ENCODE data around the gene MRAP2. TPM values are rescaled to one million over a fixed set of nuclear protein-coding genes. Genes with fewer than 3 reads are reported as not detected.

Gene MRAP2
- total RNA-seq, 4 donors from 2014 or later: 1.9 to 10.9 (median 2.1) TPM; not detected in 1

DNA sequence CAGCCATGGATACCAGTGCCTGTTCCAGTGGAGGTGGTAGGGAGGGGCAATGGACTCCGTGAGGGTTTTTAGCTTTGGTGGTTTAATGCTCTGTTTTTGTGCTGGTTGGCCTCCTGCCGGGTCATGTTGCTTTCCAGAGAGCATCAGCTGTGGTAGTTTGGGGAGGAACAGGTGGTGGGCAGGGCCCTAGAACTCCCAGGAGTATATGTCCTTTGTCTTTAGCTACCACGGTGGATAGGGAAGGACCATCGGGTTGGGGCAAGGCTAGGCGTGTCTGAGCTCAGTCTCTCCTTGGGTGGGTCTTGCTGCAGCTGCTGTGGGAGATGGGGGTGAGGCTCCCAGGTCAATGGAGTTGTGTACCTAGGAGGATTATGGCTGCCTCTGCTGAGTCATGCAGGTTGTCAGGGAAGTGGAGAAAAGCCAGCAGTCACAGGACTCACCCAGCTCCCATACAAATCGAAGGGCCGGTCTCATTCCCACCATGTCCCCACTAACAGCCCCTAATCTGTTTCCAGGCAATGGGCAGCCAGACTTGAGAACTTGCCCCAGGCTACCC is 38.9 kb downstream of the MRAP2 start:
- TF ChIP-seq POLR2A (IDR thresholded peaks at IDR 0.05): no peak
- no peak for TF ChIP-seq CTCF (IDR thresholded peaks at IDR 0.05)
- no peaks in the 10 kb centered on the region for H3K27me3 ChIP-seq
- H3K36me3 ChIP-seq: no peaks in the 10 kb centered on the region
- no peak for DNase-seq
- intact Hi-C loops (cut with DNase I; ENCODE audit: low total_unique reads): no loop called here
- no peak overlapping the region for H3K4me3 ChIP-seq
- H3K27ac ChIP-seq: no peak overlapping the region
- H3K4me1 ChIP-seq: no peaks in the 10 kb centered on the region
- H3K9me3 ChIP-seq: no peaks in the 10 kb centered on the region

- no peak for DNase-seq
- intact Hi-C loops (cut with DNase I; ENCODE audit: low total_unique reads): no loop called here
- Histone ChIP-seq H3K27me3 (no peaks in the 10 kb centered on the region), H3K4me1 (no peaks in the 10 kb centered on the region), H3K36me3 (no peaks in the 10 kb centered on the region), H3K4me3 (no peak overlapping the region), H3K27ac (no peak overlapping the region), H3K9me3 (no peaks in the 10 kb centered on the region)
- TF ChIP-seq POLR2A (IDR thresholded peaks at IDR 0.05) (no peak), CTCF (IDR thresholded peaks at IDR 0.05) (no peak)
Measured at GRCh38 chr6:84074988-84075781, 41.6 kb downstream of the MRAP2 start.

- intact Hi-C loops (cut with DNase I; ENCODE audit: low total_unique reads): no loop called here
- no peak overlapping the region for H3K27ac ChIP-seq
- TF ChIP-seq CTCF (IDR thresholded peaks at IDR 0.05) (no peak), POLR2A (IDR thresholded peaks at IDR 0.05) (no peak)
- no peaks in the 10 kb centered on the region for H3K9me3 ChIP-seq
- no peak overlapping the region for H3K4me3 ChIP-seq
- DNase-seq: no peak
- no peaks in the 10 kb centered on the region for H3K36me3 ChIP-seq
- no peaks in the 10 kb centered on the region for H3K4me1 ChIP-seq
- no peaks in the 10 kb centered on the region for H3K27me3 ChIP-seq
Measured at GRCh38 chr6:84077645-84078044, 44.1 kb downstream of the MRAP2 start.

GRCh38 chr6:84078335-84078734 is 44.8 kb downstream of the MRAP2 start:
- Histone ChIP-seq H3K27ac (no peak overlapping the region), H3K4me3 (no peak overlapping the region), H3K9me3 (no peaks in the 10 kb centered on the region), H3K36me3 (no peaks in the 10 kb centered on the region), H3K4me1 (no peaks in the 10 kb centered on the region), H3K27me3 (no peaks in the 10 kb centered on the region)
- DNase-seq: no peak
- TF ChIP-seq CTCF (IDR thresholded peaks at IDR 0.05) (no peak), POLR2A (IDR thresholded peaks at IDR 0.05) (no peak)
- intact Hi-C loops (cut with DNase I; ENCODE audit: low total_unique reads): no loop called here

DNA sequence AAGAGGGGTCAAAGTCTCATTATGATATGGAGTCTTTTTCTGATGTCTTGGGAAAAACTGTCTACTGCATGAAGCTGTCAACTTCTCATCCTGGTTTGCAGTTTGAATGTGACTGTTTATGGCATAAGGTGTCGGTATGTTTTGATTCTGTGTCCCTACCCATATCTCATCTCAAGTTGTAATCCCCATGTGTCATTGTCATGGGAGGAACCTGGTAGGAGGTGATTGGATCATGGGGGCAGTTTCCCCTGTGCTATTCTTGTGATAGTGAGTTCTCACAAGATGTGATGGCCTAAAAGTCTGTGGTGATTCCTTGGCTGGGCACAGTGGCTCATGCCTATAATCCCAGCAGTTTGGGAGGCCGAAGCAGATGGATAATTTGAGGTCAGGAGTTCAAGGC is 47.6 kb downstream of the MRAP2 start:
- TF ChIP-seq CTCF (IDR thresholded peaks at IDR 0.05): no peak
- TF ChIP-seq POLR2A (IDR thresholded peaks at IDR 0.05): no peak
- DNase-seq: no peak
- H3K4me3 ChIP-seq: no peak overlapping the region
- intact Hi-C loops (cut with DNase I; ENCODE audit: low total_unique reads): no loop called here
- no peak overlapping the region for H3K27ac ChIP-seq
- H3K36me3 ChIP-seq: no peaks in the 10 kb centered on the region
- no peaks in the 10 kb centered on the region for H3K27me3 ChIP-seq
- H3K9me3 ChIP-seq: no peaks in the 10 kb centered on the region
- H3K4me1 ChIP-seq: no peaks in the 10 kb centered on the region

All from uterus (tissue), 4 donors.